ENCODE data around the gene WDFY3.

WDFY3 gene

GRCh38 chr4:84908876-84909275, 57.6 kb downstream of the WDFY3 start:
- no peak for TF ChIP-seq CTCF (conservative IDR thresholded peaks at IDR 0.05)
- no peak for TF ChIP-seq ZFX (IDR thresholded peaks at IDR 0.05)

GRCh38 chr4:84907145-84907544, 59.3 kb downstream of the WDFY3 start:
- TF ChIP-seq ZFX (IDR thresholded peaks at IDR 0.05) = no peak
- TF ChIP-seq CTCF (conservative IDR thresholded peaks at IDR 0.05) = no peak
- H3K27ac ChIP-seq = no peak overlapping the region

More at GRCh38 chr4:84908876-84909275, 57.6 kb downstream of the WDFY3 start:
- H3K27ac ChIP-seq = no peak overlapping the region

- TF ChIP-seq CTCF (conservative IDR thresholded peaks at IDR 0.05) (no peak), ZFX (IDR thresholded peaks at IDR 0.05) (no peak)
- no peak overlapping the region for H3K27ac ChIP-seq
Observed at GRCh38 chr4:84905646-84906045, 60.8 kb downstream of the WDFY3 start.

- TF ChIP-seq ZFX (IDR thresholded peaks at IDR 0.05) = no peak
- no peak for TF ChIP-seq CTCF (conservative IDR thresholded peaks at IDR 0.05)
- no peak overlapping the region for H3K27ac ChIP-seq
Observed at GRCh38 chr4:84901740-84902281, 64.7 kb downstream of the WDFY3 start.

GRCh38 chr4:84901173-84901572, 65.3 kb downstream of the WDFY3 start:
- peak overlapping the region; percentile 44; the same call in 1 of the 2 replicates for H3K27ac ChIP-seq
- no peak for TF ChIP-seq CTCF (conservative IDR thresholded peaks at IDR 0.05)
- TF ChIP-seq ZFX (IDR thresholded peaks at IDR 0.05) = no peak

- TF ChIP-seq CTCF (conservative IDR thresholded peaks at IDR 0.05) (no peak), ZFX (IDR thresholded peaks at IDR 0.05) (no peak)
Observed at GRCh38 chr4:84899616-84900015, 66.9 kb downstream of the WDFY3 start.

GRCh38 chr4:84897516-84897915, 69.0 kb downstream of the WDFY3 start:
- no peak overlapping the region for H3K27ac ChIP-seq
- TF ChIP-seq ZFX (IDR thresholded peaks at IDR 0.05) = no peak
- no peak for TF ChIP-seq CTCF (conservative IDR thresholded peaks at IDR 0.05)

More at GRCh38 chr4:84899616-84900015, 66.9 kb downstream of the WDFY3 start:
- no peak overlapping the region; the same call in 1 of the 2 replicates for H3K27ac ChIP-seq

All from C4-2B (cell line).